GM23338 (cell line): ENCODE data around the gene RRP8. TPM values are rescaled to one million over a fixed set of nuclear protein-coding genes. Genes with fewer than 3 reads are reported as not detected.

Experiments used
- ATAC-seq: fragments of 200-7000 bp; cut with Tn5 transposase; 3 replicates; pipeline ENCODE4 v1.9.1; 2020
- DNase-seq: peaks from one replicate; pipeline ENCODE4 v3.0.0-alpha.2; 2015; ENCODE audit warnings: low spot score
- H2AFZ ChIP-seq: fragments of 200-600 bp; sonication (generic); 2 replicates; pipeline ENCODE4 v1.8.0; 2016; ENCODE audit warnings: antibody characterized with exemption, mild to moderate bottlenecking, moderate library complexity
- H3F3A ChIP-seq: fragments of 200-600 bp; sonication (generic); replicated peaks from 2 replicates; pipeline ENCODE4 v1.8.0; 2017; ENCODE audit warnings: antibody characterized with exemption, mixed run types, low read depth
- H3K27ac ChIP-seq: fragments of 200-600 bp; sonication (generic); 2 replicates; pipeline ENCODE4 v1.6.1; 2016; ENCODE audit warnings: low read depth
- H3K27me3 ChIP-seq: fragments of 200-600 bp; sonication (generic); 2 replicates; pipeline ENCODE4 v1.8.0; 2016; ENCODE audit warnings: mild to moderate bottlenecking, mixed run types, moderate library complexity; ENCODE audit not compliant: insufficient read depth
- H3K36me3 ChIP-seq: fragments of 200-600 bp; sonication (generic); 2 replicates; pipeline ENCODE4 v1.8.0; 2016; ENCODE audit warnings: mild to moderate bottlenecking; ENCODE audit not compliant: insufficient read depth
- H3K4me1 ChIP-seq: fragments of 200-600 bp; sonication (generic); 2 replicates; pipeline ENCODE4 v1.8.0; 2016; ENCODE audit warnings: mild to moderate bottlenecking, moderate library complexity; ENCODE audit not compliant: insufficient read depth
- H3K4me2 ChIP-seq: fragments of 200-600 bp; sonication (generic); 2 replicates; pipeline ENCODE4 v1.7.1; 2017; ENCODE audit warnings: mixed run types
- H3K4me3 ChIP-seq: fragments of 200-600 bp; sonication (generic); 2 replicates; pipeline ENCODE4 v1.6.1; 2016; ENCODE audit warnings: mixed run types
- H3K79me2 ChIP-seq: fragments of 200-600 bp; sonication (generic); replicated peaks from 2 replicates; pipeline ENCODE4 v1.8.0; 2017; ENCODE audit warnings: mild to moderate bottlenecking; ENCODE audit not compliant: insufficient read depth
- H3K9me2 ChIP-seq: fragments of 200-600 bp; sonication (generic); 2 replicates; pipeline ENCODE4 v1.8.0; 2017; ENCODE audit not compliant: insufficient read depth
- H4K20me1 ChIP-seq: fragments of 200-600 bp; sonication (generic); replicated peaks from 2 replicates; pipeline ENCODE4 v1.8.0; 2017; ENCODE audit warnings: mild to moderate bottlenecking; ENCODE audit not compliant: insufficient read depth
- H3K27ac Mint-ChIP-seq: 2 replicates; pipeline ENCODE4 v1.8.0; 2020; ENCODE audit warnings: inconsistent platforms, mild to moderate bottlenecking, moderate library complexity, mixed read lengths
- H3K27me3 Mint-ChIP-seq: 3 replicates; pipeline ENCODE4 v1.8.0; 2022; ENCODE audit warnings: low read depth, mild to moderate bottlenecking, moderate library complexity, mixed read lengths, inconsistent platforms; ENCODE audit not compliant: insufficient read depth, poor library complexity
- H3K36me3 Mint-ChIP-seq: 3 replicates; pipeline ENCODE4 v1.8.0; 2021; ENCODE audit warnings: low read depth, mild to moderate bottlenecking, inconsistent platforms, moderate library complexity, mixed read lengths
- H3K4me1 Mint-ChIP-seq: 3 replicates; pipeline ENCODE4 v1.8.0; 2020; ENCODE audit warnings: mild to moderate bottlenecking, inconsistent platforms, mixed read lengths
- H3K4me3 Mint-ChIP-seq: 3 replicates; pipeline ENCODE4 v1.8.0; 2021; ENCODE audit warnings: moderate library complexity, mild to moderate bottlenecking, inconsistent platforms, mixed read lengths
- H3K9me3 Mint-ChIP-seq: 3 replicates; pipeline ENCODE4 v1.8.0; 2020; ENCODE audit warnings: moderate library complexity, mild to moderate bottlenecking, inconsistent platforms, mixed read lengths
- CREB1 ChIP-seq: fragments of 250-450 bp; sonication (Bioruptor Pico); IDR thresholded peaks from 2 replicates; pipeline ENCODE4 v1.5.0; 2020; ENCODE audit warnings: low read depth, mild to moderate bottlenecking, moderate library complexity
- ETS1 ChIP-seq: IDR thresholded peaks from 2 replicates; pipeline ENCODE4 v1.6.1; 2016; ENCODE audit warnings: antibody characterized with exemption
- EZH2phosphoT487 ChIP-seq: fragments of 200-600 bp; sonication (generic); IDR thresholded peaks from one replicate; pipeline ENCODE4 v1.8.1; 2018; ENCODE audit warnings: antibody characterized with exemption; ENCODE audit not compliant: unreplicated experiment
- ZNF462 ChIP-seq: fragments of 250-450 bp; sonication (Bioruptor Pico); IDR thresholded peaks from 2 replicates; pipeline ENCODE4 v1.5.0; 2020; ENCODE audit warnings: mild to moderate bottlenecking, moderate library complexity
- polyA plus RNA-seq: library from polyadenylated mRNA; unstranded; fragments of >200 nt; fragmentation: Nextera tagmentation; extraction: Ambion mirVana; gene quantifications from 2 replicates; pipeline ENCODE4 v1.2.1, GENCODE V29; 2016
- total RNA-seq: library from RNA; depleted of rRNA; stranded (reverse); fragments of >200 nt; shearing (Covaris generic); gene quantifications from 2 replicates; pipeline ENCODE4 v1.2.3, GENCODE V29; 2014

Gene RRP8
- total and polyA plus RNA-seq, 2 experiments from 2014 or later = 7.4 to 13.7 TPM

- Mint-ChIP-seq H3K36me3 (no peaks in the 10 kb centered on the region), H3K27me3 (peaks cover 2% of the 10 kb centered on the region), H3K9me3 (no peaks in the 10 kb centered on the region), H3K27ac (no peak overlapping the region), H3K4me1 (peaks cover 10% of the 10 kb centered on the region), H3K4me3 (no peak overlapping the region)
- Histone ChIP-seq H4K20me1 (no peaks in the 10 kb centered on the region), H3K27ac (no peak overlapping the region), H3K9me2 (no peaks in the 10 kb centered on the region), H3K36me3 (no peaks in the 10 kb centered on the region), H2AFZ (no peak overlapping the region), H3F3A (no peaks in the 10 kb centered on the region), H3K4me2 (no peak overlapping the region), H3K79me2 (no peaks in the 10 kb centered on the region), H3K4me1 (no peaks in the 10 kb centered on the region), H3K27me3 (no peaks in the 10 kb centered on the region), H3K4me3 (no peak overlapping the region)
- ATAC-seq = no peak
- no peak for DNase-seq
- no peak for TF ChIP-seq CREB1 (CRISPR knock-in tag)
- no peak for TF ChIP-seq ETS1
- TF ChIP-seq EZH2phosphoT487 = no peak
- TF ChIP-seq ZNF462 (CRISPR knock-in tag) = no peak
Measured at GRCh38 chr11:6557761-6558674, 45.4 kb downstream of the RRP8 start.
